HEK293 (cell line): ENCODE measurements around the gene NFYB.
"Not testable (repeated sequence)": the region's sequence is repeated elsewhere in the genome, so short reads cannot be mapped to it uniquely, and the experiment has no call there.

Experiments used
- CTCF ChIA-PET: fragments of 350-600 bp; formaldehyde crosslinking; extraction: SDS; loops from one replicate; lab custom pipeline; 2021; ENCODE audit warnings: antibody characterized with exemption; lab: Yijun Ruan, JAX
- POLR2A ChIA-PET: fragments of 300-600 bp; formaldehyde crosslinking; extraction: SDS; loops from one replicate; lab custom pipeline; 2020; ENCODE audit warnings: antibody characterized with exemption, inconsistent platforms; lab: Yijun Ruan, JAX
- H3K27ac ChIP-seq: fragments of 200-500 bp; sonication (Bioruptor generic); 2 replicates; pipeline ENCODE4 v1.5.1; 2014; ENCODE audit warnings: low read depth, low read length, control low read depth, inconsistent platforms; ENCODE audit errors: extremely low read depth
- H3K36me3 ChIP-seq, 2 experiments: fragments of 200-500 bp in 1 of 2; sonication (Bioruptor generic) in 1 of 2; 1 replicate in 1 of 2; 2 replicates in 1 of 2; pipeline ENCODE4 v1.5.1; 2014 to 2017; ENCODE audit warnings: inconsistent platforms in 2 of 2, low read length in 2 of 2; ENCODE audit not compliant: control insufficient read depth in 2 of 2, insufficient read depth in 1 of 2
- H3K4me1 ChIP-seq: fragments of 200-500 bp; sonication (Bioruptor generic); 2 replicates; pipeline ENCODE4 v1.5.1; 2014; ENCODE audit warnings: mild to moderate bottlenecking, low read length, inconsistent platforms; ENCODE audit not compliant: control insufficient read depth, insufficient read depth
- H3K4me3 ChIP-seq: 2 replicates; pipeline ENCODE4 v1.5.1; 2011; ENCODE audit warnings: low read depth, mild to moderate bottlenecking, control low read depth, low read length, moderate library complexity
- H3K9me3 ChIP-seq: fragments of 200-500 bp; sonication (Bioruptor generic); 2 replicates; pipeline ENCODE4 v1.5.1; 2014; ENCODE audit warnings: low read depth, low read length, inconsistent platforms; ENCODE audit not compliant: control insufficient read depth, insufficient read depth
- GFI1B ChIP-seq: fragments of 450-650 bp; formaldehyde crosslinking; IDR thresholded peaks from 2 replicates; pipeline ENCODE4 v1.5.1; 2016; ENCODE audit warnings: missing biosample characterization, missing genetic modification characterization
- HOXC10 ChIP-seq: sonication (generic); formaldehyde crosslinking; IDR thresholded peaks from 2 replicates; pipeline ENCODE4 v1.8.1; 2023; ENCODE audit warnings: mild to moderate bottlenecking, missing genetic modification reagents
- IKZF3 ChIP-seq: fragments of 450-650 bp; IDR thresholded peaks from 2 replicates; pipeline ENCODE4 v1.5.0; 2018; ENCODE audit warnings: missing biosample characterization, mild to moderate bottlenecking, missing genetic modification characterization, moderate library complexity
- MEIS1 ChIP-seq: sonication (generic); formaldehyde crosslinking; IDR thresholded peaks from 2 replicates; pipeline ENCODE4 v1.8.1; 2022; ENCODE audit warnings: missing genetic modification reagents, mild to moderate bottlenecking, borderline replicate concordance
- YY1 ChIP-seq: fragments of 450-650 bp; formaldehyde crosslinking; IDR thresholded peaks from 2 replicates; pipeline ENCODE4 v1.5.1; 2018; ENCODE audit warnings: missing biosample characterization, missing genetic modification characterization
- ZBTB8A ChIP-seq: fragments of 450-650 bp; formaldehyde crosslinking; IDR thresholded peaks from 2 replicates; pipeline ENCODE4 v1.5.1; 2016; ENCODE audit warnings: missing biosample characterization, missing genetic modification characterization
- ZFHX2 ChIP-seq: fragments of 450-650 bp; formaldehyde crosslinking; conservative IDR thresholded peaks from 2 replicates; pipeline ENCODE4 v1.5.1; 2016; ENCODE audit warnings: missing biosample characterization, missing genetic modification characterization
- ZFP3 ChIP-seq: fragments of 450-650 bp; formaldehyde crosslinking; IDR thresholded peaks from 2 replicates; pipeline ENCODE4 v1.5.1; 2016; ENCODE audit warnings: low read depth, missing biosample characterization, missing genetic modification characterization
- ZFP37 ChIP-seq: fragments of 450-650 bp; formaldehyde crosslinking; IDR thresholded peaks from 2 replicates; pipeline ENCODE4 v1.5.1; 2016; ENCODE audit warnings: missing biosample characterization, missing genetic modification characterization
- ZNF10 ChIP-seq: fragments of 450-650 bp; formaldehyde crosslinking; IDR thresholded peaks from 2 replicates; pipeline ENCODE4 v1.5.1; 2017; ENCODE audit warnings: missing biosample characterization, missing genetic modification characterization
- ZNF112 ChIP-seq: fragments of 450-650 bp; formaldehyde crosslinking; IDR thresholded peaks from 2 replicates; pipeline ENCODE4 v1.5.0; 2017; ENCODE audit warnings: missing biosample characterization, missing genetic modification characterization
- ZNF174 ChIP-seq: fragments of 450-650 bp; formaldehyde crosslinking; IDR thresholded peaks from 2 replicates; pipeline ENCODE4 v1.5.0; 2017; ENCODE audit warnings: missing biosample characterization, mild to moderate bottlenecking, missing genetic modification characterization
- ZNF292 ChIP-seq: fragments of 450-650 bp; formaldehyde crosslinking; IDR thresholded peaks from 2 replicates; pipeline ENCODE4 v1.5.1; 2016; ENCODE audit warnings: low read depth, missing biosample characterization, missing genetic modification characterization, borderline replicate concordance
- ZNF341 ChIP-seq: fragments of 450-650 bp; formaldehyde crosslinking; IDR thresholded peaks from 2 replicates; pipeline ENCODE4; 2016; ENCODE audit warnings: low read depth, missing biosample characterization, missing genetic modification characterization
- ZNF433 ChIP-seq: fragments of 450-650 bp; formaldehyde crosslinking; IDR thresholded peaks from 2 replicates; pipeline ENCODE4 v1.5.1; 2016; ENCODE audit warnings: missing biosample characterization, missing genetic modification characterization, low read depth
- ZNF48 ChIP-seq: fragments of 450-650 bp; formaldehyde crosslinking; IDR thresholded peaks from 2 replicates; pipeline ENCODE4 v1.5.1; 2016; ENCODE audit warnings: missing biosample characterization, missing genetic modification characterization
- ZNF501 ChIP-seq: fragments of 450-650 bp; formaldehyde crosslinking; IDR thresholded peaks from 2 replicates; pipeline ENCODE4 v1.5.1; 2016; ENCODE audit warnings: missing biosample characterization, missing genetic modification characterization
- ZNF544 ChIP-seq: fragments of 450-650 bp; formaldehyde crosslinking; IDR thresholded peaks from 2 replicates; pipeline ENCODE4 v1.5.0; 2017; ENCODE audit warnings: missing biosample characterization, missing genetic modification characterization
- ZNF610 ChIP-seq: fragments of 450-650 bp; formaldehyde crosslinking; IDR thresholded peaks from 2 replicates; pipeline ENCODE4 v1.5.1; 2016; ENCODE audit warnings: missing biosample characterization, missing genetic modification characterization, borderline replicate concordance
- ZNF747 ChIP-seq: fragments of 450-650 bp; formaldehyde crosslinking; IDR thresholded peaks from 2 replicates; pipeline ENCODE4 v1.5.1; 2016; ENCODE audit warnings: missing biosample characterization, missing genetic modification characterization
- ZNF791 ChIP-seq: fragments of 450-650 bp; formaldehyde crosslinking; IDR thresholded peaks from 2 replicates; pipeline ENCODE4 v1.5.1; 2016; ENCODE audit warnings: missing biosample characterization, missing genetic modification characterization
- ZNF792 ChIP-seq: fragments of 450-650 bp; formaldehyde crosslinking; IDR thresholded peaks from 2 replicates; pipeline ENCODE4 v1.5.1; 2016; ENCODE audit warnings: missing biosample characterization, missing genetic modification characterization
- ZNF830 ChIP-seq: fragments of 450-650 bp; IDR thresholded peaks from 2 replicates; pipeline ENCODE4 v1.5.0; 2018; ENCODE audit warnings: missing biosample characterization, missing genetic modification characterization, low read depth, mild to moderate bottlenecking, moderate library complexity
- ZNF837 ChIP-seq: fragments of 450-650 bp; formaldehyde crosslinking; IDR thresholded peaks from 2 replicates; pipeline ENCODE4 v1.5.1; 2016; ENCODE audit warnings: missing biosample characterization, missing genetic modification characterization
- ZNF843 ChIP-seq: fragments of 450-650 bp; formaldehyde crosslinking; IDR thresholded peaks from 2 replicates; pipeline ENCODE4 v1.5.1; 2016; ENCODE audit warnings: missing biosample characterization, missing genetic modification characterization
- ZXDB ChIP-seq: fragments of 450-650 bp; formaldehyde crosslinking; IDR thresholded peaks from 2 replicates; pipeline ENCODE4 v1.5.1; 2016; ENCODE audit warnings: missing biosample characterization, missing genetic modification characterization
- TF ChIP-seq, protein P1 (sequence below): fragments of 450-650 bp; formaldehyde crosslinking; IDR thresholded peaks from 2 replicates; pipeline ENCODE4 v1.5.1; 2016; ENCODE audit warnings: missing biosample characterization, missing genetic modification characterization

NFYB gene

DNA sequence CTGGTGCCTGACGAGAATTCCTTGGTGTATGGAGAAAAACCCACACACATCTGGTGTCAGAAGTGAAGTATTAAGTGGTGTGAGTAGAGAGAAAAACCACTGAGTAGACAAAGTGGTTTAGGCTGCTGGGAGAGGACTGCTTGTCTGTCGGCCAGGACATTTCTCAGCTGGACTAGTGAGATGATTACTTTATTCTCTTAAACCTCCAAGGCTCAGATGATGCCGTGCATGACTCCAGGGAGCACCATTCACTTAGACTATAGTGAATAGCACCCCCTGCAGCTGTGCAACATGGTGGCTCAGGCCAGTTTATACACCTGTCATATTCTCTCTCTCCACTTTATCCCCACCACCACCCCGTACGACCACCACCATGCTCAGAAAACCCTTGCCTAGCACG lies 28.5 kb upstream of the NFYB start (continued):
- TF ChIP-seq, protein P1, sequence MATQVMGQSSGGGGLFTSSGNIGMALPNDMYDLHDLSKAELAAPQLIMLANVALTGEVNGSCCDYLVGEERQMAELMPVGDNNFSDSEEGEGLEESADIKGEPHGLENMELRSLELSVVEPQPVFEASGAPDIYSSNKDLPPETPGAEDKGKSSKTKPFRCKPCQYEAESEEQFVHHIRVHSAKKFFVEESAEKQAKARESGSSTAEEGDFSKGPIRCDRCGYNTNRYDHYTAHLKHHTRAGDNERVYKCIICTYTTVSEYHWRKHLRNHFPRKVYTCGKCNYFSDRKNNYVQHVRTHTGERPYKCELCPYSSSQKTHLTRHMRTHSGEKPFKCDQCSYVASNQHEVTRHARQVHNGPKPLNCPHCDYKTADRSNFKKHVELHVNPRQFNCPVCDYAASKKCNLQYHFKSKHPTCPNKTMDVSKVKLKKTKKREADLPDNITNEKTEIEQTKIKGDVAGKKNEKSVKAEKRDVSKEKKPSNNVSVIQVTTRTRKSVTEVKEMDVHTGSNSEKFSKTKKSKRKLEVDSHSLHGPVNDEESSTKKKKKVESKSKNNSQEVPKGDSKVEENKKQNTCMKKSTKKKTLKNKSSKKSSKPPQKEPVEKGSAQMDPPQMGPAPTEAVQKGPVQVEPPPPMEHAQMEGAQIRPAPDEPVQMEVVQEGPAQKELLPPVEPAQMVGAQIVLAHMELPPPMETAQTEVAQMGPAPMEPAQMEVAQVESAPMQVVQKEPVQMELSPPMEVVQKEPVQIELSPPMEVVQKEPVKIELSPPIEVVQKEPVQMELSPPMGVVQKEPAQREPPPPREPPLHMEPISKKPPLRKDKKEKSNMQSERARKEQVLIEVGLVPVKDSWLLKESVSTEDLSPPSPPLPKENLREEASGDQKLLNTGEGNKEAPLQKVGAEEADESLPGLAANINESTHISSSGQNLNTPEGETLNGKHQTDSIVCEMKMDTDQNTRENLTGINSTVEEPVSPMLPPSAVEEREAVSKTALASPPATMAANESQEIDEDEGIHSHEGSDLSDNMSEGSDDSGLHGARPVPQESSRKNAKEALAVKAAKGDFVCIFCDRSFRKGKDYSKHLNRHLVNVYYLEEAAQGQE (tag by site-specific recombination) = no peak
- TF ChIP-seq ZNF610 (tag by site-specific recombination) = no peak

DNA sequence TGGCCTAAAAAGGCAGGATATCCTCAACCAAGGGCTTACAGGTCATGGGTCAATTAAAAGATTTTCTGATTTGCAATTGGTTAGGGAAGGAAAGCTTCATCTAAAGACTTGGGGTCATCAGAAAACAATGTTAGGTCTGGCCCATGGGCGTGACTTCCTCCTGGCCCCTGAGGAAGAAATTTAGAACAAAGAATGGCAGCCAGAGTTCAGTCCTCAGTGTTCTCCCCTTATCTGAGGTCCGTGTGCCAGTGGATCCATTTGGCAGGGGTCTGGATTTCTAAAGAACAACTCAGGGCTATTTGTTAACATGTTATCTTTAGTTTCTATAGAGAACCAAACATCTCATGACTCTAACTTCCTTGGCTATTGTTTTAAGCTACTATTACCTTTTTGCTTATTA lies 27.8 kb upstream of the NFYB start:
- Histone ChIP-seq H3K4me1 (no peaks in the 10 kb centered on the region), H3K9me3 (no peaks in the 10 kb centered on the region), H3K4me3 (no peak overlapping the region)
- no peak for TF ChIP-seq ZNF292 (tag by site-specific recombination)
- no peak for TF ChIP-seq ZNF544
- TF ChIP-seq ZNF791 (tag by site-specific recombination) = no peak
- TF ChIP-seq MEIS1 (CRISPR knock-in tag) = no peak
- TF ChIP-seq ZNF112 (tag by site-specific recombination) = no peak
- TF ChIP-seq ZNF843 (tag by site-specific recombination) = no peak
- TF ChIP-seq ZFHX2 (tag by site-specific recombination) = no peak
- TF ChIP-seq ZXDB (tag by site-specific recombination) = no peak
- TF ChIP-seq ZBTB8A (tag by site-specific recombination) = no peak
- no peak for TF ChIP-seq ZFP37 (tag by site-specific recombination)
- TF ChIP-seq ZNF830 (tag by site-specific recombination) = no peak
- TF ChIP-seq ZNF747 = no peak
- TF ChIP-seq, all 188 proteins: peak for 0
- Histone ChIP-seq H3K27ac (no peak overlapping the region), H3K36me3 (no peaks in the 10 kb centered on the region)
- POLR2A ChIA-PET = no interaction called here
- CTCF ChIA-PET = interaction anchor here (0.6 to 1.0 kb wide), 3 partner anchors 12 to 268 kb away, joined by 3 to 4 read pairs (median 3); no protein-coding TSS in a partner anchor

DNA sequence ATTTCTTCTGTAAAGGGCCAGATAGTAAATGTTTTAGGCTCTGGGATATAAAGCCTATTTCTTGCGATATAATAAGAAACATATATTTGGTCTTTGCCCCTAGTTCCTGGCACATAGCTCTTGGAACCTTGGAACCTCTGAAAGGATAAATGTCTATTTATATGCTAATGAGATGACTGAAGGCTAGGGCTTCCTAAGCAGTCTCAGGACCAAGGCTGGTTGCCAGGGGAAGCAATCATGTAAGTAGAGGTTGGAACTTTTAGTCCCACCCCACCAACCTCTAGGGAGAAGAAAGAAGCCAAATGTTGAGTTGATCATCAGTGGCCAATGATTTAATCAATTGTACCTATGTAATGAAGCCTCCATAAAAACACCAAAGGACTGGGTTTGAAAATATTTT lies 26.6 kb upstream of the NFYB start:
- ChIA-PET CTCF (interaction anchor here (0.6 to 1.2 kb wide), 2 partner anchors 57 to 1088 kb away, joined by 5 to 8 read pairs; no protein-coding TSS in a partner anchor), POLR2A (interaction anchor here (0.5 kb wide), 1 partner anchor 56 kb away, joined by 4 read pairs; no protein-coding TSS in a partner anchor)
- no peaks in the 10 kb centered on the region for H3K9me3 ChIP-seq
- no peak for TF ChIP-seq ZNF341 (tag by site-specific recombination)
- TF ChIP-seq IKZF3 (tag by site-specific recombination) = no peak
- no peak for TF ChIP-seq ZNF544
- TF ChIP-seq ZFP3 (tag by site-specific recombination) = no peak
- no peak for TF ChIP-seq HOXC10 (CRISPR knock-in tag)
- H3K36me3 ChIP-seq = no peaks in the 10 kb centered on the region
- H3K4me1 ChIP-seq = no peaks in the 10 kb centered on the region
- H3K4me3 ChIP-seq = no peak overlapping the region
- H3K27ac ChIP-seq = no peak overlapping the region

DNA sequence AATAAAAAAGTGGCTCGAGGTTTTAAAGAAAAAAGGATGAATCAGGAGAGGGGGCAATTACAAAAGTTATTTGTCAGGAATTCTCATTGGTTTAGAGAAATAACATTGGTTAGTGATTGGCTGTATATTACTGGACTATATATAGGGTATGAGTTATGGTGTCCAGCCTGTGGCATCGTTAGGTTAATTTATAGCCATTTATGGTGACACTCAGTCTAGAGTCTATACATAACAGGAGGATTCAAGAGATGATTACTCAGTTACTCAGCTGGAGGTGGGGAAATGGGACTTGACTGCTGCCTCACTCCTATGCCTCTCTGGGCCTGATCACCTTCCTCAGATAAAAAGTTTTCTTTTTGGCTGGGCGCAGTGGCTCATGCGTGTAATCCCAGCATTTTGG lies 25.6 kb upstream of the NFYB start:
- no peak overlapping the region for H3K27ac ChIP-seq
- TF ChIP-seq ZNF837 = no peak
- TF ChIP-seq YY1 (tag by site-specific recombination) = no peak
- no peak for TF ChIP-seq MEIS1 (CRISPR knock-in tag)
- no peak for TF ChIP-seq ZNF10 (tag by site-specific recombination)
- TF ChIP-seq ZNF48 (tag by site-specific recombination) = no peak
- TF ChIP-seq ZNF174 (tag by site-specific recombination) = no peak
- TF ChIP-seq ZNF501 (tag by site-specific recombination) = no peak
- no peak for TF ChIP-seq GFI1B (tag by site-specific recombination)
- TF ChIP-seq ZNF792 (tag by site-specific recombination) = no peak
- no peak for TF ChIP-seq ZNF433
- H3K9me3 ChIP-seq = no peaks in the 10 kb centered on the region
- no peaks in the 10 kb centered on the region for H3K36me3 ChIP-seq
- ChIA-PET POLR2A (interaction anchor here (1.3 kb wide), 1 partner anchor 10 kb away, joined by 3 read pairs; no protein-coding TSS in a partner anchor), CTCF (interaction anchor here (0.6 to 1.2 kb wide), 2 partner anchors 55 to 56 kb away, joined by 3 to 8 read pairs; no protein-coding TSS in a partner anchor)
- H3K4me1 ChIP-seq = no peaks in the 10 kb centered on the region
- H3K4me3 ChIP-seq = no peak overlapping the region

DNA sequence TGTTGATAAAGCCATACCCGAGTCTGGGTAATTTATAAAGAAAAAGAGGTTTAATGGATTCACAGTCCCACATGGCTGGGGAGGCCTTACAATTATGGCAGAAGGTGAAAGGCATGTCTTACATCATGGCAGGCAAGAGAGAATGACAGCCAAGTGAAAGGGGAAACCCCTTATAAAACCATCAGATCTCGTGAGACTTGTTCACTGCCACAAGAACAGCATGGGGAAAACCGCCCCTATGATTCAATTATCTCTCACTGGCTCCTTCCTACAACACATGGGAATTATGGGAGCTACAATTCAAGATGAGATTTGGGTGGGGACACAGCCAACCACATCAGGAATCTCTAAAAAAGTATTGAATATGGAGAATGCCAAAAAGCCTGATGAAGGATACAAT lies 25.0 kb upstream of the NFYB start:
- POLR2A ChIA-PET = interaction anchor here (1.3 kb wide), 1 partner anchor 9 kb away, joined by 3 read pairs; no protein-coding TSS in a partner anchor
- CTCF ChIA-PET, H3K9me3 ChIP-seq: not testable (repeated sequence)

More for the DNA sequence above, 25.0 kb upstream of the NFYB start:
- H3K36me3 ChIP-seq, H3K4me3 ChIP-seq, H3K27ac ChIP-seq, H3K4me1 ChIP-seq: not testable (repeated sequence)
